ENCODE results near the gene POLD4.

DNA sequence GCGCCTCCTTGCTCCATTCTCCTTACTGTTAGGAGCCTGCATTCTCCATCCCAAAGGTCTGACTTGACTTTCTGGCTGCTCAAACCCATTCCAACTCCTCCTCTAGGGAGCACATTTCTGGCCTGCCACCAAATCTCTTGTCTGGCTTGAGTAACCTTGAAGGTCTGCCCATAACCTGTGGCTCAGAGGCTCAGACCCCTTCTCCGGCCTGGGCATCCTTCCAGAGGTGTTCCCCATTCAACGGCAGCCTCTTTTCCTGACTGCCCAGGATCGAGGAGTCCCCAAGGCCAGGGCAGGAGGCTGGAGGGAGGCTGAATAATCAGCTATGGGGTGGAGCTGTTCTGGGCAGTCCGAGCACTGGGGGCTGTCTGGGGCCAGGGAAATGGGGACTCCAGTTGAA, 40.6 kb upstream of the POLD4 start:
- no peak for TF ChIP-seq CTCF (conservative IDR thresholded peaks at IDR 0.05 in 1 of 2, IDR thresholded peaks at IDR 0.05 in 1 of 2; ENCODE audit: low read depth in 1 of 2, low read length in 2 of 2)
- TF ChIP-seq EZH2 (IDR thresholded peaks at IDR 0.05; ENCODE audit: low read length, missing control alignments), result no peak
